Inflammatory macrophage treated with lipopolysaccharide for 1 hour (primary cell): Measurements from ENCODE around the gene TMED7.
"Not testable (repeated sequence)": the region's sequence is repeated elsewhere in the genome, so short reads cannot be mapped to it uniquely, and the experiment has no call there.

Experiments used
- DNase-seq, 2 donors: peaks; one replicate each; pipeline ENCODE4 v3.0.0-alpha.2; 2020 to 2022

TMED7 gene

GRCh38 chr5:115625579-115626444 lies at the start of gene TMED7:
Gene TMED7 (minus strand): TSS chr5:115626036. CDS start chr5:115625792, 244 bp downstream.
- DNase-seq = peak; percentile 99

GRCh38 chr5:115674782-115675181 lies 48.9 kb upstream of the TMED7 start:
- not testable (repeated sequence) for DNase-seq

GRCh38 chr5:115673596-115673995 lies 47.8 kb upstream of the TMED7 start:
- DNase-seq = no peak

- no peak for DNase-seq
These were observed 46.1 kb upstream of the TMED7 start for GRCh38 chr5:115671939-115672338.

- DNase-seq = no peak
These were observed 40.2 kb upstream of the TMED7 start for GRCh38 chr5:115666023-115666422.

GRCh38 chr5:115661563-115661962 lies 35.7 kb upstream of the TMED7 start:
- no peak for DNase-seq

- no peak for DNase-seq
These were observed 35.3 kb upstream of the TMED7 start for GRCh38 chr5:115661101-115661500.

- no peak for DNase-seq
These were observed 32.0 kb upstream of the TMED7 start for GRCh38 chr5:115657881-115658233.

GRCh38 chr5:115657125-115657880 lies 31.5 kb upstream of the TMED7 start:
- DNase-seq = no peak

- no peak for DNase-seq
These were observed 30.6 kb upstream of the TMED7 start for GRCh38 chr5:115656404-115656803.

GRCh38 chr5:115655994-115656393 lies 30.2 kb upstream of the TMED7 start:
- DNase-seq = no peak

GRCh38 chr5:115649541-115649940 lies 23.7 kb upstream of the TMED7 start:
- no peak for DNase-seq

- DNase-seq = no peak
These were observed 22.2 kb upstream of the TMED7 start for GRCh38 chr5:115648056-115648455.

- not testable (repeated sequence) for DNase-seq
These were observed 19.6 kb upstream of the TMED7 start for GRCh38 chr5:115645386-115645785.

GRCh38 chr5:115644046-115644445 lies 18.2 kb upstream of the TMED7 start:
- DNase-seq = no peak

GRCh38 chr5:115641948-115642347 lies 16.1 kb upstream of the TMED7 start:
- DNase-seq = no peak

- no peak for DNase-seq
These were observed 14.4 kb upstream of the TMED7 start for GRCh38 chr5:115640274-115640673.

- DNase-seq = no peak
These were observed 13.5 kb upstream of the TMED7 start for GRCh38 chr5:115639377-115639776.

- no peak for DNase-seq
These were observed 11.7 kb upstream of the TMED7 start for GRCh38 chr5:115637507-115637906.

GRCh38 chr5:115636008-115636407 lies 10.2 kb upstream of the TMED7 start:
- DNase-seq = no peak

- DNase-seq = peak; percentile 72 to 97
These were observed 8.7 kb upstream of the TMED7 start for GRCh38 chr5:115634343-115635132.

GRCh38 chr5:115629903-115630302 lies 4.1 kb upstream of the TMED7 start:
- DNase-seq = no peak

GRCh38 chr5:115627295-115627865 lies 1.5 kb upstream of the TMED7 start:
- peak; percentile 20 to 72 for DNase-seq
